HEK293 (cell line): ENCODE measurements around the gene MVB12B.

Experiments used
- GLI2 ChIP-seq: fragments of 450-650 bp; formaldehyde crosslinking; IDR thresholded peaks from 2 replicates; pipeline ENCODE4; 2017; ENCODE audit warnings: missing biosample characterization, missing genetic modification characterization, low read depth, borderline replicate concordance
- SALL2 ChIP-seq: fragments of 450-650 bp; formaldehyde crosslinking; IDR thresholded peaks from 2 replicates; pipeline ENCODE4 v1.5.0; 2017; ENCODE audit warnings: missing biosample characterization, mild to moderate bottlenecking, missing genetic modification characterization, borderline replicate concordance
- ZBTB1 ChIP-seq: fragments of 450-650 bp; formaldehyde crosslinking; IDR thresholded peaks from 2 replicates; pipeline ENCODE4 v1.5.1; 2016; ENCODE audit warnings: missing biosample characterization, missing genetic modification characterization
- ZFP41 ChIP-seq: fragments of 450-650 bp; formaldehyde crosslinking; IDR thresholded peaks from 2 replicates; pipeline ENCODE4 v1.5.1; 2016; ENCODE audit warnings: missing biosample characterization, missing genetic modification characterization, borderline replicate concordance
- ZNF132 ChIP-seq: fragments of 450-650 bp; formaldehyde crosslinking; IDR thresholded peaks from 2 replicates; pipeline ENCODE4 v1.5.1; 2017; ENCODE audit warnings: missing biosample characterization, missing genetic modification characterization, borderline replicate concordance
- ZNF350 ChIP-seq: fragments of 450-650 bp; formaldehyde crosslinking; IDR thresholded peaks from 2 replicates; pipeline ENCODE4 v1.5.0; 2017; ENCODE audit warnings: missing biosample characterization, mild to moderate bottlenecking, missing genetic modification characterization
- ZNF837 ChIP-seq: fragments of 450-650 bp; formaldehyde crosslinking; IDR thresholded peaks from 2 replicates; pipeline ENCODE4 v1.5.1; 2016; ENCODE audit warnings: missing biosample characterization, missing genetic modification characterization
- TF ChIP-seq, protein P1 (sequence below): fragments of 450-650 bp; formaldehyde crosslinking; IDR thresholded peaks from 2 replicates; pipeline ENCODE4 v1.5.1; 2017; ENCODE audit warnings: missing biosample characterization, missing genetic modification characterization
- TF ChIP-seq, protein P2 (sequence below): fragments of 450-650 bp; formaldehyde crosslinking; IDR thresholded peaks from 2 replicates; pipeline ENCODE4 v1.5.1; 2016; ENCODE audit warnings: missing biosample characterization, missing genetic modification characterization
- TF ChIP-seq, protein P3 (sequence below): fragments of 450-650 bp; IDR thresholded peaks from 2 replicates; pipeline ENCODE4 v1.5.1; 2018; ENCODE audit warnings: missing biosample characterization, missing genetic modification characterization
- TF ChIP-seq, protein P4 (sequence below): fragments of 450-650 bp; formaldehyde crosslinking; IDR thresholded peaks from 2 replicates; pipeline ENCODE4 v1.5.1; 2016; ENCODE audit warnings: missing biosample characterization, missing genetic modification characterization, borderline replicate concordance
- TF ChIP-seq, protein P5 (sequence below): fragments of 450-650 bp; formaldehyde crosslinking; IDR thresholded peaks from 2 replicates; pipeline ENCODE4 v1.5.1; 2016; ENCODE audit warnings: missing biosample characterization, missing genetic modification characterization

DNA sequence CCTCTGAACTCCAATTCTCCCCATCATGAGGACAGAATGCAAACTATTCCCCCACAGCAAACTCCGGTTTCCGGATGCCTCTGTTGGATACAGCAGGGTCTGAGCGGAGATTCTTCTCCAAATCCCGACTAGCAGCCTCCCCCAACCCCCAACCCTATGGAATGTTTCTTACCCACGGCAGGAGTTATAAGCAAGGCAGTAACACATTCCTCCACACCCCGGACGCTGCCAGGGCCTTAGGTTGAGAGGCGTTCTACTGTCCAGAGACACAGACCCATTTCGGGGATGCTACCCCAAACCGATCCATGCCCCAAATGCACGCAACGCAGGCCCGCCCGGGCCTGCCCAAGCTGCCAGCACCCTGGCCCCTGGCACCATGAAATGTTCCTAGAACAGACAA is 201.5 kb downstream of the MVB12B start:
- TF ChIP-seq, protein P1, sequence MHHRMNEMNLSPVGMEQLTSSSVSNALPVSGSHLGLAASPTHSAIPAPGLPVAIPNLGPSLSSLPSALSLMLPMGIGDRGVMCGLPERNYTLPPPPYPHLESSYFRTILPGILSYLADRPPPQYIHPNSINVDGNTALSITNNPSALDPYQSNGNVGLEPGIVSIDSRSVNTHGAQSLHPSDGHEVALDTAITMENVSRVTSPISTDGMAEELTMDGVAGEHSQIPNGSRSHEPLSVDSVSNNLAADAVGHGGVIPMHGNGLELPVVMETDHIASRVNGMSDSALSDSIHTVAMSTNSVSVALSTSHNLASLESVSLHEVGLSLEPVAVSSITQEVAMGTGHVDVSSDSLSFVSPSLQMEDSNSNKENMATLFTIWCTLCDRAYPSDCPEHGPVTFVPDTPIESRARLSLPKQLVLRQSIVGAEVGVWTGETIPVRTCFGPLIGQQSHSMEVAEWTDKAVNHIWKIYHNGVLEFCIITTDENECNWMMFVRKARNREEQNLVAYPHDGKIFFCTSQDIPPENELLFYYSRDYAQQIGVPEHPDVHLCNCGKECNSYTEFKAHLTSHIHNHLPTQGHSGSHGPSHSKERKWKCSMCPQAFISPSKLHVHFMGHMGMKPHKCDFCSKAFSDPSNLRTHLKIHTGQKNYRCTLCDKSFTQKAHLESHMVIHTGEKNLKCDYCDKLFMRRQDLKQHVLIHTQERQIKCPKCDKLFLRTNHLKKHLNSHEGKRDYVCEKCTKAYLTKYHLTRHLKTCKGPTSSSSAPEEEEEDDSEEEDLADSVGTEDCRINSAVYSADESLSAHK (tag by site-specific recombination), result no peak
- TF ChIP-seq SALL2 (no peak), ZNF132 (no peak), ZNF837 (no peak), ZFP41 (tag by site-specific recombination) (no peak), ZNF350 (tag by site-specific recombination) (no peak), GLI2 (tag by site-specific recombination) (no peak), ZBTB1 (tag by site-specific recombination) (no peak)
- TF ChIP-seq, protein P2, sequence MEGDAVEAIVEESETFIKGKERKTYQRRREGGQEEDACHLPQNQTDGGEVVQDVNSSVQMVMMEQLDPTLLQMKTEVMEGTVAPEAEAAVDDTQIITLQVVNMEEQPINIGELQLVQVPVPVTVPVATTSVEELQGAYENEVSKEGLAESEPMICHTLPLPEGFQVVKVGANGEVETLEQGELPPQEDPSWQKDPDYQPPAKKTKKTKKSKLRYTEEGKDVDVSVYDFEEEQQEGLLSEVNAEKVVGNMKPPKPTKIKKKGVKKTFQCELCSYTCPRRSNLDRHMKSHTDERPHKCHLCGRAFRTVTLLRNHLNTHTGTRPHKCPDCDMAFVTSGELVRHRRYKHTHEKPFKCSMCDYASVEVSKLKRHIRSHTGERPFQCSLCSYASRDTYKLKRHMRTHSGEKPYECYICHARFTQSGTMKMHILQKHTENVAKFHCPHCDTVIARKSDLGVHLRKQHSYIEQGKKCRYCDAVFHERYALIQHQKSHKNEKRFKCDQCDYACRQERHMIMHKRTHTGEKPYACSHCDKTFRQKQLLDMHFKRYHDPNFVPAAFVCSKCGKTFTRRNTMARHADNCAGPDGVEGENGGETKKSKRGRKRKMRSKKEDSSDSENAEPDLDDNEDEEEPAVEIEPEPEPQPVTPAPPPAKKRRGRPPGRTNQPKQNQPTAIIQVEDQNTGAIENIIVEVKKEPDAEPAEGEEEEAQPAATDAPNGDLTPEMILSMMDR (tag by site-specific recombination), result no peak
- TF ChIP-seq, protein P3, sequence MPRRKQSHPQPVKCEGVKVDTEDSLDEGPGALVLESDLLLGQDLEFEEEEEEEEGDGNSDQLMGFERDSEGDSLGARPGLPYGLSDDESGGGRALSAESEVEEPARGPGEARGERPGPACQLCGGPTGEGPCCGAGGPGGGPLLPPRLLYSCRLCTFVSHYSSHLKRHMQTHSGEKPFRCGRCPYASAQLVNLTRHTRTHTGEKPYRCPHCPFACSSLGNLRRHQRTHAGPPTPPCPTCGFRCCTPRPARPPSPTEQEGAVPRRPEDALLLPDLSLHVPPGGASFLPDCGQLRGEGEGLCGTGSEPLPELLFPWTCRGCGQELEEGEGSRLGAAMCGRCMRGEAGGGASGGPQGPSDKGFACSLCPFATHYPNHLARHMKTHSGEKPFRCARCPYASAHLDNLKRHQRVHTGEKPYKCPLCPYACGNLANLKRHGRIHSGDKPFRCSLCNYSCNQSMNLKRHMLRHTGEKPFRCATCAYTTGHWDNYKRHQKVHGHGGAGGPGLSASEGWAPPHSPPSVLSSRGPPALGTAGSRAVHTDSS (tag by site-specific recombination), result no peak
- TF ChIP-seq, protein P4, sequence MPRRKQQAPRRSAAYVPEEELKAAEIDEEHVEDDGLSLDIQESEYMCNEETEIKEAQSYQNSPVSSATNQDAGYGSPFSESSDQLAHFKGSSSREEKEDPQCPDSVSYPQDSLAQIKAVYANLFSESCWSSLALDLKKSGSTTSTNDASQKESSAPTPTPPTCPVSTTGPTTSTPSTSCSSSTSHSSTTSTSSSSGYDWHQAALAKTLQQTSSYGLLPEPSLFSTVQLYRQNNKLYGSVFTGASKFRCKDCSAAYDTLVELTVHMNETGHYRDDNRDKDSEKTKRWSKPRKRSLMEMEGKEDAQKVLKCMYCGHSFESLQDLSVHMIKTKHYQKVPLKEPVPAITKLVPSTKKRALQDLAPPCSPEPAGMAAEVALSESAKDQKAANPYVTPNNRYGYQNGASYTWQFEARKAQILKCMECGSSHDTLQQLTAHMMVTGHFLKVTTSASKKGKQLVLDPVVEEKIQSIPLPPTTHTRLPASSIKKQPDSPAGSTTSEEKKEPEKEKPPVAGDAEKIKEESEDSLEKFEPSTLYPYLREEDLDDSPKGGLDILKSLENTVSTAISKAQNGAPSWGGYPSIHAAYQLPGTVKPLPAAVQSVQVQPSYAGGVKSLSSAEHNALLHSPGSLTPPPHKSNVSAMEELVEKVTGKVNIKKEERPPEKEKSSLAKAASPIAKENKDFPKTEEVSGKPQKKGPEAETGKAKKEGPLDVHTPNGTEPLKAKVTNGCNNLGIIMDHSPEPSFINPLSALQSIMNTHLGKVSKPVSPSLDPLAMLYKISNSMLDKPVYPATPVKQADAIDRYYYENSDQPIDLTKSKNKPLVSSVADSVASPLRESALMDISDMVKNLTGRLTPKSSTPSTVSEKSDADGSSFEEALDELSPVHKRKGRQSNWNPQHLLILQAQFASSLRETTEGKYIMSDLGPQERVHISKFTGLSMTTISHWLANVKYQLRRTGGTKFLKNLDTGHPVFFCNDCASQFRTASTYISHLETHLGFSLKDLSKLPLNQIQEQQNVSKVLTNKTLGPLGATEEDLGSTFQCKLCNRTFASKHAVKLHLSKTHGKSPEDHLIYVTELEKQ (tag by site-specific recombination), result no peak
- TF ChIP-seq, protein P5, sequence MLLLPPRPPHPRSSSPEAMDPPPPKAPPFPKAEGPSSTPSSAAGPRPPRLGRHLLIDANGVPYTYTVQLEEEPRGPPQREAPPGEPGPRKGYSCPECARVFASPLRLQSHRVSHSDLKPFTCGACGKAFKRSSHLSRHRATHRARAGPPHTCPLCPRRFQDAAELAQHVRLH (tag by site-specific recombination), result no peak
